Upper lobe of right lung (tissue), 1 donor: ENCODE data around the gene PLSCR3. TPM values are rescaled to one million over a fixed set of nuclear protein-coding genes. Genes with fewer than 3 reads are reported as not detected.

Experiments
- ATAC-seq: fragments of 200-7000 bp; cut with Tn5 transposase; one replicate; pipeline ENCODE4 v1.9.1; 2020; ENCODE audit warnings: mild to moderate bottlenecking, moderate library complexity
- DNase-seq: peaks from one replicate; pipeline ENCODE4 v3.0.0-alpha.2; 2020
- H3K27ac ChIP-seq: fragments of 200-600 bp; one replicate; pipeline ENCODE4 v1.8.0; 2022
- H3K27me3 ChIP-seq: fragments of 200-600 bp; one replicate; pipeline ENCODE4 v1.8.0; 2022; ENCODE audit warnings: mild to moderate bottlenecking
- H3K36me3 ChIP-seq: fragments of 200-600 bp; one replicate; pipeline ENCODE4 v1.8.0; 2022
- H3K4me1 ChIP-seq: fragments of 200-600 bp; one replicate; pipeline ENCODE4 v1.8.0; 2022
- H3K4me3 ChIP-seq: fragments of 200-600 bp; one replicate; pipeline ENCODE4 v1.8.0; 2022; ENCODE audit warnings: mild to moderate bottlenecking
- H3K9me3 ChIP-seq: fragments of 200-600 bp; one replicate; pipeline ENCODE4 v1.8.0; 2022
- CTCF ChIP-seq: fragments of 200-600 bp; IDR thresholded peaks from one replicate; pipeline ENCODE4 v1.8.0; 2022; ENCODE audit warnings: antibody characterized with exemption
- intact Hi-C: fragments of 100-400 bp; cut with DNase I; formaldehyde crosslinking; loops from one replicate; pipeline ENCODE4 v1.11.0; 2022
- total RNA-seq: library from RNA; stranded (reverse); fragmentation: NEBNext Ultra II Directional; extraction: Animal tissue kit (Norgen Biotek cat#: 25700); gene quantifications from one replicate; pipeline ENCODE4 v1.2.1, GENCODE V29; 2021
- donor health status: DM: no; HTN: yes; CAD: no; lungs with severe emphysema.

The PLSCR3 gene
- total RNA-seq, 1 donor from 2014 or later, result 30.3 TPM

DNA sequence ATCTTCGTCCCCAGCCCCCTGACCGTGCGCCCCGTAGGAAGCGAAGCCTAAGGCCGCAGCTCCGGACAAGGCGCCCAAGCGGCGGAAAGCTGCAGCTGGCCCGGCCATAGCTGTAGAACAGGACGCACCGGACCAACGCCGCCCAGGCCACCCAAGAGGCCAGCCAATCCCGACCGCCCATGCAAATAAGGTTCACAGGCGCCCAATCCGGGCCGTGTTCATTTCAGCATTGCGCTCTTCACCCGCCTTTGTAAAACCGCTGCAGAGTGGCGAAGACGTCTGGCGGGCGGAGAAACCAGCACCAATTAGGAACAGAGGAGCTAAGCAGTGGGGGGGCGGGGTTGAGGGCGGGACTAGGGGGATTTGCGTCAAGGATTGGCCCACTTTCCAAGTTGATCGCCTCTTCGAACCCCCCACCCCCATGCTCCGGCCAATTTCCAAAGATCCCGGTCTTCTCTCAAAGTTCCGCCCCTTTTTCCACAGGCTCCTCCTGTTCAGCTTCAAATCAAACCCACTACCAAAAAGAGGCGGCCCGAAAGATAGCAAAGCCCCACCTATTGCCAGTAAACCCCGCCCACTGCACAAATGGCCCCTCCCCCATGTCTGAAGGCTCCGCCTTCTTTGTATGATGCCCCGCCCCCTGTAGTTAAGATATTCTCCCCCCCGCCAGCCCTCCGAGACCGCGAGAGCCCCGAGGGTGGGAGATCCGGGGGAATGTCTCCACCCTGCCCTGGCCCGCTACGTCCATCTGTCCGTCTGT lies 9.8 kb upstream of the PLSCR3 start, which contains the start of gene TMEM256:
Gene TMEM256, minus strand, starts transcription at position 121 of the 760 bp plus-strand sequence. Its CDS starts 13 bp downstream, at position 108.
- H3K27me3 ChIP-seq, result no peaks in the 10 kb centered on the region
- peak within 1 kb of the TSS; percentile 64 for H3K4me3 ChIP-seq
- H3K4me1 ChIP-seq, result peaks cover 10% of the 10 kb centered on the region
- H3K36me3 ChIP-seq, result no peaks in the 10 kb centered on the region
- no peak for TF ChIP-seq CTCF
- ATAC-seq (peak; percentile 94), DNase-seq (peak; percentile 98)
- intact Hi-C loops, result no loop called here
- peak within 1 kb of the TSS; percentile 78 for H3K27ac ChIP-seq
- no peaks in the 10 kb centered on the region for H3K9me3 ChIP-seq

- DNase-seq, result no peak
- H3K36me3 ChIP-seq, result no peaks in the 10 kb centered on the region
Measured at GRCh38 chr17:7403727-7403976, 9.3 kb upstream of the PLSCR3 start.

GRCh38 chr17:7403043-7403726 lies 8.9 kb upstream of the PLSCR3 start:
- Histone ChIP-seq H3K36me3 (no peaks in the 10 kb centered on the region), H3K4me3 (peak overlapping the region; percentile 64), H3K9me3 (no peaks in the 10 kb centered on the region), H3K4me1 (peaks cover 10% of the 10 kb centered on the region), H3K27me3 (no peaks in the 10 kb centered on the region), H3K27ac (peak overlapping the region; percentile 78)
- ATAC-seq (no peak), DNase-seq (peak; percentile 73)
- TF ChIP-seq CTCF, result no peak
- intact Hi-C loops, result no loop called here

More at GRCh38 chr17:7403727-7403976, 9.3 kb upstream of the PLSCR3 start:
- no peaks in the 10 kb centered on the region for H3K9me3 ChIP-seq
- H3K4me3 ChIP-seq, result peak overlapping the region; percentile 64
- intact Hi-C loops, result no loop called here
- H3K27me3 ChIP-seq, result no peaks in the 10 kb centered on the region
- H3K27ac ChIP-seq, result peak overlapping the region; percentile 78
- H3K4me1 ChIP-seq, result peaks cover 10% of the 10 kb centered on the region
- TF ChIP-seq CTCF, result no peak
- ATAC-seq, result peak; percentile 62

- H3K27me3 ChIP-seq, result no peaks in the 10 kb centered on the region
- no peak overlapping the region for H3K27ac ChIP-seq
- H3K36me3 ChIP-seq, result no peaks in the 10 kb centered on the region
- TF ChIP-seq CTCF, result no peak
- H3K4me3 ChIP-seq, result no peak overlapping the region
- DNase-seq (no peak), ATAC-seq (no peak)
- intact Hi-C loops, result no loop called here
- H3K9me3 ChIP-seq, result no peaks in the 10 kb centered on the region
- peaks cover 12% of the 10 kb centered on the region for H3K4me1 ChIP-seq
Measured at GRCh38 chr17:7398612-7399011, 4.3 kb upstream of the PLSCR3 start.

DNA sequence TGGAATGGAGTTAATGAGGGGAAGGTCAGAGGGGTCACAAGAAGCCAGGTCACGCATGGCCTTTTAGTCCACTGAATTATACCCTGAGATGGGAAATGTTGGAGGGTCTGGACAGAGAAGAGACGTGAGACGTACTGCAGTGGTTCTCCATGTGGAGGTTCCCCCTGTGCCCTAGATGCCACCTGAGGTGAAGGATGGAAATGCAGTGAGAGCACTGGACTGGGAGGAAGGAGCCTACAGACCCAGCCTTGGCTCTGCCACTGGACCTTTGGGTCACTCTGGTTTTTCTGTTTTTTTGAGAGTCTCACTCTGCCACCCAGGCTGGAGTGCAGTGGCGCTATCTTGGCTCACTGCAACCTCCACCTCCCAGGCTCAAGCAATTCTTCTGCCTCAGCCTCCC lies 1.8 kb upstream of the PLSCR3 start:
- Histone ChIP-seq H3K27ac (no peak overlapping the region), H3K9me3 (no peaks in the 10 kb centered on the region), H3K4me1 (peaks cover 7% of the 10 kb centered on the region), H3K4me3 (no peak overlapping the region), H3K36me3 (no peaks in the 10 kb centered on the region), H3K27me3 (no peaks in the 10 kb centered on the region)
- intact Hi-C loops, result no loop called here
- ATAC-seq (no peak), DNase-seq (no peak)
- TF ChIP-seq CTCF, result no peak
